Measurements from ENCODE around the gene NSG2.

NSG2 gene

DNA sequence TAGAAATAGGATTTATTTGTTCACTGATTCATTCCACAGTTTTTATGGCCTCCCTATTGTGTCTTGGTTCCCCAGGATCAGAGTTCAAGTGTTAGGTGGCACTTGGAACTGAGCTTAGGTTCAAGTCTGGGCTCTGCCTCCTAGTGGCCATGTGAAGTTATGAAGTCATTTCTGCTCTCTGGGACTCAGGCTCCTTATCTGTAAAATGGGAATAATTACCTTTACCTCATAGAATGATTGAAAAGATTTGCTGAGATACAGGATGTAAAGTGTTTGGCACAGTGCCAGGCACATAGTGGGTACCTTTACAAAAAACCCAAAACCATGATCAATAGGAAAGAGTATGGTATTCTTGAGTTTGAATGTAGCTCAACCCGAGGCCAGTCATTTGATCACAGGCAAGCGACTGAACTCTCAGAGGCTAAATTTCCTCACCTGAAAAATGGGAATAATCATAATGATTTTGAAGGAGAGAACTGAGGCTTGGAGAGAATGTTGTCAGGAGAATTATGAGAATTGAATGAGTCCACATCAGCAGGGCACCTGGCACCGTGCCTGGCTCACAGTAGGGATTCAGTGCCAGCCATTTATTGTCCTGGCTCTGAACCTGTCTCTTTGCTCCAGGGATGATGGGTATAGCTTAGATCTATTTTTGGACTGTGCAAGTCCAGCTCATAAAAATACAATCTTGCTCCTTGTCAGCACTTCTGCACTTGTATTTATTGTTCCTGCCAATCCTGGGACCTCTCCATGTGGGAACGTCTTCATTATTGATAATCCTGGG, 10.8 kb downstream of the NSG2 start:
- H3K4me3 ChIP-seq (ENCODE audit: low read depth, low read length): no peak overlapping the region
- TF ChIP-seq, protein P1, sequence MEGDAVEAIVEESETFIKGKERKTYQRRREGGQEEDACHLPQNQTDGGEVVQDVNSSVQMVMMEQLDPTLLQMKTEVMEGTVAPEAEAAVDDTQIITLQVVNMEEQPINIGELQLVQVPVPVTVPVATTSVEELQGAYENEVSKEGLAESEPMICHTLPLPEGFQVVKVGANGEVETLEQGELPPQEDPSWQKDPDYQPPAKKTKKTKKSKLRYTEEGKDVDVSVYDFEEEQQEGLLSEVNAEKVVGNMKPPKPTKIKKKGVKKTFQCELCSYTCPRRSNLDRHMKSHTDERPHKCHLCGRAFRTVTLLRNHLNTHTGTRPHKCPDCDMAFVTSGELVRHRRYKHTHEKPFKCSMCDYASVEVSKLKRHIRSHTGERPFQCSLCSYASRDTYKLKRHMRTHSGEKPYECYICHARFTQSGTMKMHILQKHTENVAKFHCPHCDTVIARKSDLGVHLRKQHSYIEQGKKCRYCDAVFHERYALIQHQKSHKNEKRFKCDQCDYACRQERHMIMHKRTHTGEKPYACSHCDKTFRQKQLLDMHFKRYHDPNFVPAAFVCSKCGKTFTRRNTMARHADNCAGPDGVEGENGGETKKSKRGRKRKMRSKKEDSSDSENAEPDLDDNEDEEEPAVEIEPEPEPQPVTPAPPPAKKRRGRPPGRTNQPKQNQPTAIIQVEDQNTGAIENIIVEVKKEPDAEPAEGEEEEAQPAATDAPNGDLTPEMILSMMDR (IDR thresholded peaks at IDR 0.05; ENCODE audit: insufficient read depth, low read length, missing control alignments): no peak
- ChIA-PET CTCF (interaction anchor here (1.0 to 4.7 kb wide), 4 partner anchors 10 to 261 kb away, joined by 3 to 23 read pairs (median 18); partner anchors contain the start of gene NSG2), POLR2A (no interaction called here)
- no peak for DNase-seq (ENCODE audit: low read depth, low spot score)

GRCh38 chr5:174057206-174057605, 11.7 kb downstream of the NSG2 start:
- no peak overlapping the region for H3K4me3 ChIP-seq (ENCODE audit: low read depth, low read length)
- CTCF ChIA-PET: interaction anchor here (1.4 to 2.8 kb wide), 3 partner anchors 11 to 260 kb away, joined by 3 to 19 read pairs (median 16); partner anchors contain the start of gene NSG2
- TF ChIP-seq, protein P1 (IDR thresholded peaks at IDR 0.05; ENCODE audit: insufficient read depth, low read length, missing control alignments): no peak
- no peak for DNase-seq (ENCODE audit: low read depth, low spot score)
- POLR2A ChIA-PET: interaction anchor here (0.5 kb wide), 1 partner anchor 500 kb away, joined by 3 read pairs; no protein-coding TSS in a partner anchor

DNA sequence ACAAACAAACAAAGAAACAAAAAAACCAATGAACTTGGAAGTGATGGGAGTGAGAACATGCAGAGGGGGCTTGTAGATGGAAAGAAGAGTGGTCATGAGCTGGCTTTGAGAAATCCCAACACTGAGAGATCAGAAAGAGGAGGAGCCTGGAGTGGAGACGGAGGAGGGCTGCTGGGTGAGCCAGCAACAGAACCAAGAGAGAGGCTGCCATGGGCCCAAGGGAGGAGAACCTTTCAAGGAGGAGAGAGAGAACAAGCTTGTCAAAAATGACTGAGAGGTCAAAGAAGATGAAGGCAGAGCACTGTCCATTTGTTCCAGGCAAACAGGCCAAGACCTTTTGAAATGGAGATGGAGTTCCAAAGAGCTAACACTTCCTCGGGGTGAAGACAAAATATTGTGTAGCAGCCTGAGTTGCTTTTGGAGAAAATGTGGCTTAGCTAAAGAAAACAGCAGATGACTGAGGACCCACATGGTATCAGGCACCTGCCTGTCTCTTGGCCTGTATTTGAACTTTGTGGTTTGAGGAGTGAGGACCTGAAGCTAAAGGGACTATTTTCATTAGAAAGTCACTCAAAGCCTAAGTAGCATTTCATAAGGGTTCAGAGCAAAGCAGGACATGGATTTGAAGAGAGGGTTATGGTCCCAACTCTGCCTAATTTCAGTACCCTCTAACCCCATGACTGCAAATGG, 13.1 kb downstream of the NSG2 start:
- no peak for DNase-seq (ENCODE audit: low read depth, low spot score)
- TF ChIP-seq, protein P1 (IDR thresholded peaks at IDR 0.05; ENCODE audit: insufficient read depth, low read length, missing control alignments): no peak
- ChIA-PET POLR2A (no interaction called here), CTCF (interaction anchor here (1.3 to 2.8 kb wide), 3 partner anchors 13 to 259 kb away, joined by 3 to 16 read pairs (median 6); partner anchors contain the start of gene NSG2)
- no peak overlapping the region for H3K4me3 ChIP-seq (ENCODE audit: low read depth, low read length)

DNA sequence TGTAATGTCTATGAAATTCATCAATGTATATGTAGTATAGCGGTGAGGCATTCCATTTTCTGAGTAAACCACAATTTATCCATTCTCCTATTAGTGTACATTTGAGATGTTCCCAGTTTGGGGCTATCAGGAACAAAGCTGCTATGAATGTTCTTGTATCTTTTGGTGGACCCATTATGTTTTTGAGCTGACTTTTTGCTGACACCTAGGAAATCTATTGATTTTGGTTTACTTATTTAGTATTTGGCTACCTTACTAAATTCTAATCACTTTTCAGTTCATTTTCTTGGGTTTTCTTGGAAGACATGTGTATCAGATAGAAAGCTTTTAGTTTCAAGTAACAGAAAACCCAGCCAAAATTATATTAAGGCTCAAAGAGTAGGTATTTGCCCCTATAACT, 13.7 kb downstream of the NSG2 start:
- no peak overlapping the region for H3K4me3 ChIP-seq (ENCODE audit: low read depth, low read length)
- no peak for DNase-seq (ENCODE audit: low read depth, low spot score)
- TF ChIP-seq, protein P1 (IDR thresholded peaks at IDR 0.05; ENCODE audit: insufficient read depth, low read length, missing control alignments): no peak
- ChIA-PET CTCF (interaction anchor here (1.3 to 1.4 kb wide), 2 partner anchors 14 to 258 kb away, joined by 3 to 6 read pairs; partner anchors contain the start of gene NSG2), POLR2A (no interaction called here)

- TF ChIP-seq, protein P1 (IDR thresholded peaks at IDR 0.05; ENCODE audit: insufficient read depth, low read length, missing control alignments): no peak
- no peak overlapping the region for H3K4me3 ChIP-seq (ENCODE audit: low read depth, low read length)
- POLR2A ChIA-PET: no interaction called here
- CTCF ChIA-PET: interaction anchor here (0.8 to 1.1 kb wide), 3 partner anchors 18 to 254 kb away, joined by 3 to 4 read pairs (median 3); partner anchors contain the start of gene NSG2
- DNase-seq (ENCODE audit: low read depth, low spot score): no peak
Measured at GRCh38 chr5:174063082-174063756, 17.7 kb downstream of the NSG2 start.

Measured in AG04449 (cell line).